H9 (cell line): ENCODE measurements around the gene CAB39L. TPM values are rescaled to one million over a fixed set of nuclear protein-coding genes. Genes with fewer than 3 reads are reported as not detected.
A peak's percentile ranks its signal among the peaks of the same experiment; 100 is the strongest.

Experiments
- DNase-seq: peaks from one replicate; pipeline ENCODE4 v3.0.0-alpha.2; 2017
- H2AFZ ChIP-seq: one replicate; pipeline ENCODE4 v1.6.1; 2013; ENCODE audit warnings: mild to moderate bottlenecking, low read length, control low read depth, moderate library complexity
- H2AK5ac ChIP-seq: 2 replicates; pipeline ENCODE4 v1.6.1; 2013; ENCODE audit warnings: low read length, control low read depth, mixed read lengths; ENCODE audit not compliant: insufficient read length
- H2BK120ac ChIP-seq: one replicate; pipeline ENCODE4 v1.6.1; 2013; ENCODE audit warnings: low read depth, mild to moderate bottlenecking, low read length, control low read depth, inconsistent platforms; ENCODE audit not compliant: poor library complexity, severe bottlenecking
- H2BK12ac ChIP-seq: 2 replicates; pipeline ENCODE4 v1.6.1; 2013; ENCODE audit warnings: low read length, control low read depth, mixed read lengths, low read depth; ENCODE audit not compliant: insufficient read length
- H2BK15ac ChIP-seq: 2 replicates; pipeline ENCODE4 v1.6.1; 2013; ENCODE audit warnings: low read depth, low read length, control low read depth
- H2BK20ac ChIP-seq: one replicate; pipeline ENCODE4 v1.6.1; 2013; ENCODE audit warnings: low read depth, mild to moderate bottlenecking, low read length, control low read depth, inconsistent platforms; ENCODE audit not compliant: poor library complexity, severe bottlenecking
- H2BK5ac ChIP-seq: 2 replicates; pipeline ENCODE4 v1.6.1; 2013; ENCODE audit warnings: low read length, control low read depth, mixed read lengths; ENCODE audit not compliant: insufficient read length
- H3K14ac ChIP-seq: 2 replicates; pipeline ENCODE4 v1.6.1; 2013; ENCODE audit warnings: low read length, control low read depth; ENCODE audit not compliant: insufficient read depth
- H3K18ac ChIP-seq: 2 replicates; pipeline ENCODE4 v1.6.1; 2013; ENCODE audit warnings: low read depth, mild to moderate bottlenecking, mixed read lengths, low read length, control low read depth; ENCODE audit not compliant: insufficient read length
- H3K23ac ChIP-seq: 2 replicates; pipeline ENCODE4 v1.6.1; 2013; ENCODE audit warnings: low read length, control low read depth, mixed read lengths, low read depth; ENCODE audit not compliant: insufficient read length
- H3K23me2 ChIP-seq: 2 replicates; pipeline ENCODE4 v1.6.1; 2013; ENCODE audit warnings: low read depth, mild to moderate bottlenecking, mixed read lengths, low read length, control low read depth; ENCODE audit not compliant: insufficient read length, poor library complexity, severe bottlenecking
- H3K27ac ChIP-seq: 2 replicates; pipeline ENCODE4 v1.5.1; 2013; ENCODE audit warnings: low read length, control low read depth, mixed read lengths, low read depth; ENCODE audit not compliant: insufficient read length
- H3K27me3 ChIP-seq: 2 replicates; pipeline ENCODE4 v1.6.1; 2013; ENCODE audit warnings: low read length, control low read depth, inconsistent platforms; ENCODE audit not compliant: insufficient read depth
- H3K4ac ChIP-seq: 2 replicates; pipeline ENCODE4 v1.6.1; 2013; ENCODE audit warnings: low read depth, mild to moderate bottlenecking, control low read depth, inconsistent platforms, low read length, moderate library complexity
- H3K4me1 ChIP-seq: 2 replicates; pipeline ENCODE4 v1.6.1; 2013; ENCODE audit warnings: low read length, control low read depth, inconsistent platforms; ENCODE audit not compliant: insufficient read depth
- H3K4me2 ChIP-seq: 2 replicates; pipeline ENCODE4 v1.6.1; 2013; ENCODE audit warnings: low read length, control low read depth, mixed read lengths; ENCODE audit not compliant: insufficient read length, insufficient read depth
- H3K56ac ChIP-seq: 2 replicates; pipeline ENCODE4 v1.6.1; 2013; ENCODE audit warnings: low read depth, mild to moderate bottlenecking, mixed read lengths, low read length, control low read depth; ENCODE audit not compliant: insufficient read length
- H3K79me1 ChIP-seq: 2 replicates; pipeline ENCODE4 v1.6.1; 2013; ENCODE audit warnings: low read depth, mild to moderate bottlenecking, moderate library complexity, low read length, control low read depth, inconsistent platforms; ENCODE audit not compliant: insufficient read depth, poor library complexity, severe bottlenecking
- H3K79me2 ChIP-seq: 2 replicates; pipeline ENCODE4 v1.6.1; 2013; ENCODE audit warnings: low read length, control low read depth, inconsistent platforms; ENCODE audit not compliant: insufficient read depth
- H3K9ac ChIP-seq: 2 replicates; pipeline ENCODE4 v1.6.1; 2013; ENCODE audit warnings: low read length, control low read depth, mixed read lengths; ENCODE audit not compliant: insufficient read length; ENCODE audit errors: extremely low read depth
- H3K9me3 ChIP-seq: one replicate; pipeline ENCODE4 v1.6.1; 2013; ENCODE audit warnings: low read depth, low read length, inconsistent platforms; ENCODE audit not compliant: control insufficient read depth
- H3T11ph ChIP-seq: one replicate; pipeline ENCODE4 v1.6.1; 2013; ENCODE audit warnings: mild to moderate bottlenecking, low read length, control low read depth, inconsistent platforms
- H4K20me1 ChIP-seq: one replicate; pipeline ENCODE4 v1.6.1; 2013; ENCODE audit not compliant: control insufficient read depth, insufficient read length, insufficient read depth
- H4K5ac ChIP-seq: 2 replicates; pipeline ENCODE4 v1.6.1; 2013; ENCODE audit warnings: low read depth, mild to moderate bottlenecking, mixed read lengths, low read length, control low read depth; ENCODE audit not compliant: insufficient read length
- H4K8ac ChIP-seq: replicated peaks from 2 replicates; pipeline ENCODE4 v1.6.1; 2013; ENCODE audit warnings: low read length, control low read depth, mixed read lengths, low read depth; ENCODE audit not compliant: insufficient read length
- H4K91ac ChIP-seq: 2 replicates; pipeline ENCODE4 v1.6.1; 2013; ENCODE audit warnings: low read depth, mild to moderate bottlenecking, moderate library complexity, mixed read lengths, low read length, control low read depth; ENCODE audit not compliant: insufficient read length
- H3K27ac Mint-ChIP-seq, 3 experiments: 2 replicates in 2 of 3; 3 replicates in 1 of 3; pipeline ENCODE4 v1.8.0; 2020 to 2021; ENCODE audit warnings: mixed read lengths in 3 of 3, mild to moderate bottlenecking in 1 of 3, moderate library complexity in 1 of 3
- H3K27me3 Mint-ChIP-seq: 2 replicates; pipeline ENCODE4 v1.8.0; 2021; ENCODE audit warnings: low read depth, mild to moderate bottlenecking, moderate library complexity, mixed read lengths
- H3K36me3 Mint-ChIP-seq, 3 experiments: 2 replicates in 2 of 3; 3 replicates in 1 of 3; pipeline ENCODE4 v1.8.0; 2020 to 2021; ENCODE audit warnings: low read depth in 3 of 3, mixed read lengths in 3 of 3; ENCODE audit not compliant: insufficient read depth in 1 of 3
- H3K4me1 Mint-ChIP-seq, 2 experiments: 2 replicates each; pipeline ENCODE4 v1.8.0; 2020; ENCODE audit warnings: mixed read lengths in 2 of 2
- H3K4me3 Mint-ChIP-seq, 2 experiments: 2 replicates in 1 of 2; 3 replicates in 1 of 2; pipeline ENCODE4 v1.8.0; 2020 to 2021; ENCODE audit warnings: mild to moderate bottlenecking in 2 of 2, mixed read lengths in 2 of 2, moderate library complexity in 1 of 2
- H3K9me3 Mint-ChIP-seq, 2 experiments: 2 replicates in 1 of 2; 3 replicates in 1 of 2; pipeline ENCODE4 v1.8.0; 2020; ENCODE audit warnings: mild to moderate bottlenecking in 2 of 2, mixed read lengths in 2 of 2, moderate library complexity in 1 of 2
- WGBS: extraction: QIAGEN DNeasy Blood & Tissue Kit; methylation state at CpG from one replicate; pipeline ENCODE4 v1.1.7; 2013; ENCODE audit warnings: missing lambda C conversion rate, low lambda C conversion rate, mixed read lengths; ENCODE audit not compliant: insufficient read length; ENCODE audit errors: extremely low coverage; 5-methylcytosine and 5-hydroxymethylcytosine counted together
- total RNA-seq: library from RNA; stranded (reverse); gene quantifications from 2 replicates; pipeline ENCODE4 v1.2.1, GENCODE V29; 2021
- TF ChIP-seq, protein P1 (sequence below): fragments of 200-600 bp; sonication (generic); conservative IDR thresholded peaks from 3 replicates; pipeline ENCODE4 v1.8.0; 2021; ENCODE audit warnings: antibody characterized with exemption, mild to moderate bottlenecking

CAB39L gene
- total RNA-seq, 1 experiment from 2014 or later, result 6.0 TPM

DNA sequence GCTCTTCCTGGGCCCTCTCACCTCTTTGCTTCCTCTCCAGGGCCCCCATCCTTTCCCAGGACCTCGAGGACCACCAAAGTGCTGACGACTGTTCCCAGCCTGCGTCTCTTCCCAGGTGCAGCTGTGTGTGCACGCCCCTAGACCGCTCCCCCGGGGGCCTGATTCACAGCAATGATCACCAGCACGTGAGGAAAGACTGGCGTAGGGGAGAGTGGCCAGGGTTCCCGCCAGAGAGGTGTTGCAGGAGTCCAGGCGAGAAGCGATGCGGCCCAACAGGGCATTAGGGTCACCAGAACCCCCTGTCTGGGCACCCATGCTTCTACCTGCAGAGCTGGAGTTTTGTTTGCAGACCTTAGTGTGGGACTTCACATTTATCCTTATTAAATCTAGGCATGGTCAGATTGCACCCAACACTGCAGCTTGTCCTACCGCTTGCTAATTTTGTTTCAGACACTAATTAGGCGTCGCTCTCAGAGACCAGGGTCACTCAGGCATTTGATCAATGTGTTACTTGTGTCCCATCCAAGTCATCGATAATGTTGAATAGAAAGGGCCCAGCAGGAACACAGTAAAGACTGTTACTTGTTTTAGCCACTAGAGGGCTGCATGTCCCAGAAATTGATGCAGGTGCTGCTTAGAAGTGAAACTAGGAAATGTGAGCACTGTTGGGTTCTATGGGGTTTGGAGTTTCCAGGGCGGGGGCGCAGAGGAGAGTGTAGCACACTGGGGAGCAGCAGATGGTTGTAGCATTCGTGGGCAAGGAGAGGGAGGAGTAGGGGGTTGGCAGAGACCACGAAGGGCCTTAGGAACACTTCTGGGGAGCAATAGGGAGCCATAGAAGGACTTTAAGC, 142.9 kb downstream of the CAB39L start:
- no peak overlapping the region for H3K14ac ChIP-seq
- Mint-ChIP-seq H3K27ac (no peak overlapping the region), H3K36me3 (no peaks in the 10 kb centered on the region), H3K4me3 (peak overlapping the region; percentile 0 to 55; a peak in 3 of 5 replicates), H3K4me1 (peaks cover 12 to 33% of the 10 kb centered on the region in 2 experiments), H3K9me3 (no peaks in the 10 kb centered on the region), H3K27me3 (no peaks in the 10 kb centered on the region)
- H3K18ac ChIP-seq, result no peak overlapping the region
- H3K9me3 ChIP-seq, result no peaks in the 10 kb centered on the region
- no peaks in the 10 kb centered on the region for H3K79me2 ChIP-seq
- H4K8ac ChIP-seq, result no peak overlapping the region
- H4K20me1 ChIP-seq, result no peaks in the 10 kb centered on the region
- no peak overlapping the region for H2BK20ac ChIP-seq
- no CpG with 5 or more reads among the region's 20 CpGs for WGBS
- H2BK5ac ChIP-seq, result no peak overlapping the region
- H2AFZ ChIP-seq, result no peak overlapping the region
- no peak overlapping the region for H2BK15ac ChIP-seq
- TF ChIP-seq, protein P1, sequence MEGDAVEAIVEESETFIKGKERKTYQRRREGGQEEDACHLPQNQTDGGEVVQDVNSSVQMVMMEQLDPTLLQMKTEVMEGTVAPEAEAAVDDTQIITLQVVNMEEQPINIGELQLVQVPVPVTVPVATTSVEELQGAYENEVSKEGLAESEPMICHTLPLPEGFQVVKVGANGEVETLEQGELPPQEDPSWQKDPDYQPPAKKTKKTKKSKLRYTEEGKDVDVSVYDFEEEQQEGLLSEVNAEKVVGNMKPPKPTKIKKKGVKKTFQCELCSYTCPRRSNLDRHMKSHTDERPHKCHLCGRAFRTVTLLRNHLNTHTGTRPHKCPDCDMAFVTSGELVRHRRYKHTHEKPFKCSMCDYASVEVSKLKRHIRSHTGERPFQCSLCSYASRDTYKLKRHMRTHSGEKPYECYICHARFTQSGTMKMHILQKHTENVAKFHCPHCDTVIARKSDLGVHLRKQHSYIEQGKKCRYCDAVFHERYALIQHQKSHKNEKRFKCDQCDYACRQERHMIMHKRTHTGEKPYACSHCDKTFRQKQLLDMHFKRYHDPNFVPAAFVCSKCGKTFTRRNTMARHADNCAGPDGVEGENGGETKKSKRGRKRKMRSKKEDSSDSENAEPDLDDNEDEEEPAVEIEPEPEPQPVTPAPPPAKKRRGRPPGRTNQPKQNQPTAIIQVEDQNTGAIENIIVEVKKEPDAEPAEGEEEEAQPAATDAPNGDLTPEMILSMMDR, result peak; percentile 88
- DNase-seq, result peak; percentile 76
- no peak overlapping the region for H4K5ac ChIP-seq
- no peak overlapping the region for H4K91ac ChIP-seq
- no peak overlapping the region for H2AK5ac ChIP-seq
- H3K4me1 ChIP-seq, result no peaks in the 10 kb centered on the region; the same call in 1 of the 2 replicates
- no peak overlapping the region for H3K27ac ChIP-seq
- H3K9ac ChIP-seq, result no peak overlapping the region
- no peak overlapping the region for H3K23ac ChIP-seq
- H3K4me2 ChIP-seq, result no peak overlapping the region
- no peaks in the 10 kb centered on the region for H3K23me2 ChIP-seq
- no peak overlapping the region for H2BK12ac ChIP-seq
- no peak overlapping the region for H2BK120ac ChIP-seq
- H3K56ac ChIP-seq, result no peak overlapping the region
- H3K4ac ChIP-seq, result no peak overlapping the region
- H3K79me1 ChIP-seq, result no peaks in the 10 kb centered on the region
- H3K27me3 ChIP-seq, result no peaks in the 10 kb centered on the region; the same call in 1 of the 2 replicates
- no peak overlapping the region for H3T11ph ChIP-seq
